Endometrium (tissue), 2 donors: ENCODE data around the gene KCNN3.

Experiments used
- FAIRE-seq: peaks from 2 replicates; lab custom pipeline; 2012; peaks lifted over from hg19 to GRCh38; lab: Jason Lieb, UNC
- donor health status: control.
- donor health status: control.

KCNN3 gene

DNA sequence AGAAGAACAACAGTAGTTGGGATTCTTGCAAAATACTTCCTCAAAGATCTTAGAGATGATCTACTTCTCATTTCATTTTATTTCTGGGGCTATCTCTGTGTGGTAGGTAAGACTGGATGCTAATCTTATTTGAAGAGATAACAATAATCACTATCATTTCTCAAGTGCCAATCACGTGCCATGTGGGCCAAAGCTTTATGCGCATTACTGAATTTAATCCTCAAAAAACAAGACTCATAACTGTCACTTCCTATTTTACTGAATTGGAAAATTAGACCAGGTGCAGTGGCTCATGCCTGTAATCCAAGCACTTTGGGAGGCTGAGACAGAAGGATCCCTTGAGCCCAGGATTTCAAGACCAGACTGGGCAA is 121.7 kb downstream of the KCNN3 start:
- FAIRE-seq: no peak

DNA sequence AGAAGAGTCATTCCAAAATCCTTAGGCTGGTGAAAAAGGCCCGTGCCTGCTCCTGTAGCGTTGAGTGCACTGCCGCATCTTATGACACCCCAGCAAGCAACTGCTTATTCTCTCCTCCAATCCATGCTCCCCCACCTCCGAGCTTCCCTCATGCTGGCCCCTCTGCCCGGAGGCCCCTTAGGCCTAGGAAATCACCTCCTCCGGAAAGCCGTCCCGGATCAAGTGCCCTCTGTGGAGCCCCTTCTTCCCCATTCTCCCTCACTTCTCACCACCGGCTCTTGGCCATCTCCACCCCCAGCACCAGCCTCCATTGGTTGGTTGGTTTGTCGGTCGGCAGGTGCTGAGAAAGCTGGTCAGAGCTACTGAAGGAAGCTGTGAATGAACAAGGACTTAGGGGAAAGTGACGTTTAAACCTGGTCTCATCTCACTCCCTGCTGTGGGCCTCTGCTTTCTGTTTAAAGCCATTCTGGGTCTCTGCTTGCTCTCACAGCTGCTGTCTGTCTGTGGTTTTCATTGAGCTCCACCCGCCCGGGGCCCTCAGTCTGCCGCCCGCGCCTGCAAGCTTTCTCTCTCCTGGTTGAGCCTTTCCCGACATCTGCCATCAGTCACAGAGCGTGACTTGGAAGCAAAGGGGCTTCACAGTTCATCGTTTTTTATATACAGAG is 122.2 kb downstream of the KCNN3 start:
- FAIRE-seq: no peak

DNA sequence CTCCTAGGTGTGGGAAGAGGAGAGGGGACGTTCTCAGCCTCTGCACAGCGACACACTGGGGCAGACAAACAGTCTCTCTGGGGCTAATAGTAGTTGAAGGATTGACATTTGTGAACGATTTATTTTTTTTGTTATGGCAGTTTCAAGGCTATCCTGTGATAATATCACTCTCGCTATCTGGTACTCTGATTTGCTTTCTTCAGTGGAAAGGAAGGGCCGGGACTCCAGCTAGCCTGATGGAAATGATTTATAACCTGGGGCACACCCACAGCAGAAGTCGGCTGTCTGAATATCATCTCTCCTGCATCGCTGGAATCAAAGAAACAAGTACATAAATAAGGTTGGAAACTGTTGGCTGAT is 122.7 kb downstream of the KCNN3 start:
- no peak for FAIRE-seq

DNA sequence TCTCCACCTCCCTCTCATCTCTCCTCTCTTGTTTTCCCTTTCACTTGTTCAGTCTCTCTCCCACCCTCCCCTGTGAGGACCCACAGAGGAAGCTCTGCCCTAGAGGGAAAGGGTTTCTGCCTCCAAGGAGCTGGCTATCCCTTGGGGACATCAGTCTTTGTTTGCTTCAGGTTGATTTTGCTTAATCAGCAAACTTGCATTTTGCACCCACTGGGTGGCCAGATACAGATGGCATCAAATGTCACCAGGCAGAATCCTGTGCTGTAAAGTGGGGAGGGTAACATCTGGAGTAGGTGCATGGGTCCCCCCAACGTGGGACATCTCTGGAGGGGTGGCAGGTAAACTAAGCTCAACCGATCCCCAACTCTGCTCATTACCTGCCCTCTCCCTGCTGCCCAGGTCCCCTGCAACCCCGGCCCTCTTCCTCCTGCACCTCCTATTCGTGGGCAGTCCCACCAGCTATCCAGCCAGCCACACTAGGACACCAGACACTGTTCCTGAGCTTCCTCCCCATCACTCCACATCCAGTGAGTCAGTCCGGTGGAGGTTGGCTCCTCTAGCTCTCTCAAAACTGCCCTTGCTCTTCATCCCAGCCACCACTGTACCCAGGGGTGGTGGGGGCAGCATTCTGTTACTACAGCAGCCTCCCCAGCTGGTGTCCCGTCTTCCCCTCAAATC is 123.3 kb downstream of the KCNN3 start:
- no peak for FAIRE-seq

DNA sequence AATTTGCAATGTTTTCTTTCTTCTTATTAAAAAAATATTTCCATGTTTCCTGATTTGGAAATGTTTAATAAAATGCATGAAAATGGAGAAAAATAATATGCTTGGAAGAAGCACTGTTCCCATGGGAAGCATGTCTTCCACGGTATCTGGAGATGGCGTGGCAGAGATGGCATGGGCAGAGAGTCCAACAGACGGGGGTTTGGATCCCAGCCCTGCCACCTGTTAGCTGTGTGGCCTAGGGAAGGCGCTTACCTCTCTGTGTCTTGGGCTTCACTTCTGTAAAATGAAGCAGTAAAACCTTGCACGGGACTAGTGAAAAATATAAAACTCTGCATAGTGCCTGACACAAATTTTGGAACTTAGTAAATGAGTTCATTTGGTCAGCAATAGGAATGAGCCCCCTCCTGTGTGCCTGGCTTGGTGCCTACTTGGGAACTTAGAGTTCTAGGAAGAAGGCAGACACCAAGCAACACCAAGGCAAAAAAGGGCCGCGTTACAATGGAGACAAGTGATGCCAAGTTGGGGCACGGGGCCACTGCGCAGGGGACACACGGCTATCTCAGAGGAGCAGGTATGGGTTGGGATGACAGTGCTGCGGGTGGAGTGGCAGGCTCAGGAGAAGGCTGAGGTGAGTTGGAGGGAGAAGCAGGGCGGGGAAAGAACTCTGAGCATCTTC is 124.2 kb downstream of the KCNN3 start:
- FAIRE-seq: no peak

DNA sequence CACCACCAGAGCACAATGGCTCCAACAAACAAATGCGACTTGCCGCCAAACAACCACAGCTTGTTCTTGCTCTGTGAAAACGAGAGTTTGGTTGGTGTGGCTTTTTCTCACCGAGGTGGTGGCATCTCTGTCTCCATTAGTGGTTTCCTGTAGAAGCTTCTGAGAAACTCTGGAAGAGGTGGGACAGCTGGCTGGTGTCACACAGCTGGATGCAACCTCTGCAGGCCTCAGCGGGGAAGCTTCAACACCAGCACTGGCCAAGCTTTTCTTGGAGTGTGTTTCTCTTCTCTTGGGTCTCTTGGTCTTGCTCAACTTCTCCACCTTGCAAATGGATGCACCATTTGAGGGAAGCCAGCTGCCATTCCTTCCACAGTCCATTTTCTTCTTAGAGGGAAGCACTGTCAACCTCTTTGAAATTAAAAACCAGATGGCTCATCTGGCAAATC is 124.8 kb downstream of the KCNN3 start:
- no peak for FAIRE-seq

DNA sequence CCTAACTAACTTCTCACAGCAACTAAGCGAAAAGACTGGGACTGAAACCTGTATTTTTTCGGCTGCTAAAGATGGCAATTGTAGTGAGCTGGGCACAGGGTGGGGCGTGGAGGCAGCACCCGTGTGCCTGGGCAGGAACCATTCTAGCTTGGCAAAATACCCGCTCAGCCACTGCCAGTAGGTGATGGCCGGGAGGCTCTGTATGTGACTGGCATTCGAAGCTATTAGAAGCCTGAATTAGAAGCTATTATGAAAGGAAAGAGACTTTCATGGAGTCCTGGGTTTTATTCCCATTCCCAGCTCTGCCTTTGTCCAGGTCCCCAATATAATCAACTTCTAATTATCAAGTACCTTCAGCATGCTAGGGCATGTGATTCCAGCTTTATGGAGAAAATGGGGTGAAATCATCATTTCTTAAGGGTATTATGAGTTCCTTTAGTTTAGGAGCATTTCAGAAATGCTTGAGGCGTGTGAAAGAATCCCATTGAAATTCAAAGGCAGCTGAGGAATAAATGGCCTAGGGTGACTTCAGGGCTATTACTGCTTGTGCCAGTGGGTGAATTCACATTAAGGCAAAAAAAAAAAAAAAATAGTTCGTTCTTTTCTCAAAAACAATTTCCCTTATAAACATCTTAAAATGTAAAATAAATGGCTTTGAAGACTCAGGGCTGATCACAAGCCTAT is 125.6 kb downstream of the KCNN3 start:
- FAIRE-seq: no peak

DNA sequence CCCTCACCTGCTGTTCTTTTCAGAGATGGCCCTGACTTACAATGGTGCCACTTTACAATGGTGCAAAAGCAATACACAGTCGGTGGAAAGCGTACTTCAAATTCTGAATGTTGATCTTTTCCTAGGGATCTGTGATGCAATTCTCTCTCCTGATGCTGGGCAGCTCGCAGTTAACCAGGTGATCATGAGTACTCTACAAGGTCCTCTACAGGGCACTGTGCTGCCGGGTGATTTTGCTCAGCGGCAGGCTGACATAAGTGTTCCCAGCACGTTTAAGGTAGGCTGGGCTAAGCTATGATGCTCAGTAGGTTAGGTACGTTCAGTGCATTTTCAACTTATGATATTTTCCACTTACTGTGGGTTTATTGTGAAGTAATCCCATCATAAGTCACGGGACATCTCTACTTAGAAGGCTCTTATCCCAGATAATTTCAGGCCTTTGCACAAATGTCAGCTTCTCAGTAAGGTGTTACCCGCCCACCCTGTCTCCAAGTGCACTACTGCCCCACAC is 126.5 kb downstream of the KCNN3 start:
- FAIRE-seq: no peak

DNA sequence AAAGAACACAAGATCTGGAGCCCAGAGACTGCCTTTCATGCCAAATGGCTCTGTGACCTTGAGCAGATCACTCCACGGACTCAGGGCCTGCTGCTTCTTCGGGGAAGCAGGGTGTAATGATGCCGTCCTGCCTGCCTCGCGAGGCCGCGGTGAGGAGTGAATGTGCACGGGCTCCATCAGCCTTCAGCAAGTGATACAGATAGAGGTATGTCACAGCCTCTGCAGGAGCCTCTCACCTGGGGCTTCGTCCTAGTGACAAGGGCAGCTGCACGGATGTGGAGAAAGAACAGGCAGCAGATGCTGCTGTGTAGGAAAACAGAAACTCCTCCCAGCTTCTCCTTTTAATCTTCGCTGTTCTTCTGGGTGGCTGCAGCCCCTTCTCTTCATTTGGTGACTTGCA is 127.5 kb downstream of the KCNN3 start:
- no peak for FAIRE-seq

DNA sequence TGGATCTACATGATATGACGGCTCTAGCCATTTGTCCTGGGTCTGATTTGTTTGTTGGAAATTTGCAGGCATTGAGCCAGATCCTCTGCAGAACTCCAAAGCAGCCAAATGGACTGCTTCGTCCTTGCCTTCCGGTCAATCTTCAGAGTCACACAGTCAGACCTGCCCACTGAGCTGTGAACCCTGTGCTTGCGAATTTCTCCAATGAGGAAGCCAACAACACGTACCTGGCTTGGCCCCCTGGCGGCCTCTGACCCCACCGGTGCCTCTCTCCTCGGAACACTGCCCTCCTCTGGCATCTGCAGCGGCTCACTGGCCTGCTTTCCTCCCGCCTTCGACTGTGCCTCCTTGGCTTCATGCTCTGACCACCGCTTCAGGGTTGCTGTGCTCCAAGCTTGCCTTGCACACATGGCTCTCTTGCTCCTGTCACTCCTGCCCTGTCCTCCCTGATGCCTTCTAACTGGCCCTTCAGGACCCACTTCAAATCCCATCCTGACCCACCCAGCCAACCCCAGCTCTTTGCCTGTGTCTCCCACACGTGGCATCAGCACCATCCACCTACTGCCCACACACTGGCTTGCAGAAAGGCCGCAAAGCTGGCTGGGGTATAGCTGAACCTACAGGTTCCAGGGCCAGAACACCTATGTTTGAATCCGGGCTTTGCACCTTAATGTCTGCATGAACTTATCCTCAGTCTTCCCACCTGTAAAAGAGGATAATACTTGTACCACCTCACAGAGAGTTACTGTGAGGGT is 128.2 kb downstream of the KCNN3 start:
- FAIRE-seq: no peak

DNA sequence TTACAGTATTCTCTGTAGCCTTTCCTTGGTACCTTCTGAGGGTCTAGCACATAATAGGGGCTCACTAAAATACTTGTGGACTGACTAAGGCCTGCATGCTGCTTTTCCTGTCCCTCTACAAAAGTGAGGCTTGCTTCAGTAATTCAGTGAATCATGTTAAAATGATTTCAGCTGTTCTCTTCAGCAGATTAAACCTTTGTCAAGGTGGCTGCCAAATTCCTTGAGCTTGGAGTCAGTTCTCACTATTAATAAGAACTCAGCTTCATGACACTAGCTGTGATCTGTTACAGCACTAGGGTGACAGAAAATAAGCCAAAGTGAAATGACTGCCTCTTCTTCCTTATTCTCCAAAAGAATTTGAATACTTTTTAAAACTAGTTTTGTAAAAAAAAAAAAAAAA is 128.8 kb downstream of the KCNN3 start:
- no peak for FAIRE-seq

DNA sequence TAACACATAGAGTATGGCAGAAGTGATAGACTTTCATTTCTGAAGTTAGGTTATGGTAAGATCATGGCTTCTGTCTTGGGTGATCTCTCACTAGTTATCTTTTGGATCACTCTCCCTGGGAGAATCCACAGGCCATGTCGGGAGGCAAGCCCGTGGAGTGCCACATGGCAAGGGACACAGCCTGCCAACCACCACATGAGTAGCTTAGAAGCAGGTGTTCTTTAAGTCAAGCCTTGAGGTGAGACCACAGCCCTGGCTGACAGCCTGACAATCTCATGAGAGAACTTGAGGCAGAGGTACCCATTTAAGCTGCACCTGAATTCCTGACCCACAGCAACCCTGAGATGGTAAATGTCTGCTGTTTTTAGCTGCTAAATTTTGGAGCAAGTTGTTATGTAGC is 130.4 kb downstream of the KCNN3 start:
- no peak for FAIRE-seq

DNA sequence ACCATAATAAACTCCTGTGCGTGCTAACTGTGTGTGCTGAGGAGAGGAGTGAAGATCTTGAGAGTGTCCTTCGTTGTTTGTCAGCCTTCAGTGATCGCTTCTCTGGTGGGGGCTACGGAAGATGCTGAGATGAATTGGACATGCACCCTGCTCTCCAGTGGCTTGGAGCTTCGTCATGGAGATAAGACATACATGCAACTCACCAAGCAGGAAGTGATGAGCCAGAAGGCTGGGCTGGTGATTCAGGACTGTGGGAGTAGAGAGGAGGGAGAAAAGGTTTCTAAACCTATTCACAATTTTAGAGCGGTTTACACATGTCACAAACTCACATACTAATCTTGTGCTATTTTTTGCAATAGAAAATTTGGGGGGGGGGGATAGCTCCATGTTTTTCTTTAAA is 133.2 kb downstream of the KCNN3 start:
- FAIRE-seq: no peak

DNA sequence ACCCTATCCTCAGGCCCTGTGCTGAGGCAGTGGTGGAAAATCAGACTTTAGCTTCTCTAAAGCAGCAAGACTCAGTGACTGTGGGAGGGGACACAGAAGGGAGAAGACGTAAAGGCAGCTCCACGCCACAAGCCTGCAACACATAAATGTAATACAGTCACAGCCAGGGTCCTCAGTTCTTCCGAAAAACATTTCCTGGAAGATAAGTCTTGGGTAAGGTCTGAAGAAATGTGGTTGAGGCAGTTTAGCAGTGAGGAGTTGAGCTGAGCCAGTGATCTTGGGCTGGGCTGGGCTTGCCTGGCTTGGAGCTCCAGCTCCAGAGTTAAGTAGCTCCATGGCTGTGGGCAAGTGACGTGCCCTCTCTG is 134.3 kb downstream of the KCNN3 start:
- FAIRE-seq: no peak

DNA sequence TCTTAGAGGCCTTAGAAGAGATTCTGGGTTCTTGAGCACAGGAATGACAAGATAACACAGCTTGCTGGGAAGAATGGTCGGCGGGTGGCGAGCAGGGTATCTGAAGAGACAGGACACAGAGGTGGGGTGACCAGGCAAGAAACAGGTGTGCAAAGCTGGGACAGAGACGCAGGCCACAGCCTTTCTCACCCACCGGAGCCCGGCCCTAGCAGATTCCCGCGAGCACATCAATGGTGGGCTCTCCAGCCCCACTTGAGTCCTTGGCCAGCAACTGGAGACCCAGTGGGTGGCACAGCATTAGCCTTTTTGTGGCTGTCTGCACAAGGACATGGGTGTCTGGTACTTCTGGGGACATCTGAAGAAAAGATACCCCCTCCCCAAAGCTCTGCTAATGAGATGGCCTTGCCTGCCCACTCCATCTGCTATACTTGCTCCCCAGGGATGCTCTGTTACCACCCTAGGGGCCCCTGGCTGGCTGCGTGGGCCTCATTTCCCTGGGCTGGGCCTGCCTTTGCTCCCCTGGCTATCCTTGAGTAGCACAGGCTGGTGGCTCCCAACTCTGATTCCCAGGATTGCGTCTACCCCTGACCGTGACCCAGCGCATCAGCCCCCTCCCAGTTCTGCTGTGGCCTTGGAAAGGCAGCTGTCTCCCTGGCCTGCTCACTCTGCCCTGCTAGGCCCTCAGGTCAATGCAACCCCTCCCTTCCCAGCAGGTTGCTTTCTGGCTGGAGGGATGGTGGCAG is 134.8 kb downstream of the KCNN3 start:
- FAIRE-seq: no peak

DNA sequence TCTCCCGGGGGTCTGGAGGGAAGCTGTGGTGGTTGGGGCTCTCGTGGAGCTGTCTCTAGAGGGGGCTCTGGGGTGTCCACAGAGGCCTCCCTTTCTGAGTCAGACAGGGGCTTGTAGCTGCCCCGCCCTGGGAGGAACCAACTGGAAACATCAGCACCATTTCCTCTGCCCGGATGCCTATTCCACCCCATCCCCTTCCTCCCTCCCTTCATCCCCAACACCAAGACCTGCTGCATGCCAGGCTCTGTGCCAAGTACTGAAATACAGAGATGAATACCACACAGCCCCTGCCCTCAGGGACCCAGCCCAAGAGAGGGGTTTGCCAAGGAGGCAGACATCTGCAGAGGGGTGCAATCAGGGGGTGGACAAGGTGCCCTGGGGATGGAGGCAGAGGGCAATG is 136.5 kb downstream of the KCNN3 start:
- no peak for FAIRE-seq

DNA sequence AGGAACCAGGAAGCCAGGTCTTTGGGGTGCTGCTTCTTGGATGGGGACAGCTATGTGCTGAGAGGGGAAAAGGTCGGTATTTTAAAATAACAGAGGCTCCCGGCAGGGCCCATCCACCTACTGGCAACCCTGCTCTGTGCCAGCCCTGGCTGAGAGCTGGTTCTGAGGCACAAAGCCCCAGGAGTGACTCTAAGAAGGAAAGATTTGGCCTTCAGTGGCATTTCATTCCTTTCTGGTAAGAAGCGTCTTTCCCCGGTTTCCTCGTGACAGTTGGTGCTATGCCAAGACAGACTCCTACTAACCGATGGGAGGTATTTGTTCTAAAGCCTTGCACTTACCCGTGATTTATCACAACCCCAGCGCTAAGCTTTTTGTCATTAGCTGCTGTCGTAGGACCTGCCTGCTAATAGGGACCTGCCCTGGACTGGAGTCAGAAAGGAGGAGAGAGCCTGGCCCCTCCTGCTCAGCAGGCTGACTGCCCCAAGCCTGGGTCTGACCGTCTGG is 139.0 kb downstream of the KCNN3 start:
- no peak for FAIRE-seq

DNA sequence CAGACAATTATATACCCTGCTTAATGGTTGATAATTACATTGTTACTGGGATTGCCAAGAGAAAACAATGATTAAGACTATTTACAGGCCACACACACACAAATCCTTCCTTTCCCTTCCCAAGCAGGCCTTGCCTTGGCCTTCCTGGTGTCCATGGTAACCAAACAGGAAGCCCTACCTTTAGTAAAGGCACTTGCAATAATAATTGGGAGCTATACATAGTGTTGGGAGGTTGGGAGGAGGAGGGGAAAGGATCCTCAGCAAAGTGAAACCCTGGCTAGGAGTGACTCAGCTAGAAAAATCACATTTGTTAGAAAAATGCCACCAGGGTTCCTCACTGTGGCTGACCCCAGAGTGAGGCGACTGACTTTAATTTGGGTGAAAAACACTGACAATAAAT is 139.8 kb downstream of the KCNN3 start:
- no peak for FAIRE-seq

DNA sequence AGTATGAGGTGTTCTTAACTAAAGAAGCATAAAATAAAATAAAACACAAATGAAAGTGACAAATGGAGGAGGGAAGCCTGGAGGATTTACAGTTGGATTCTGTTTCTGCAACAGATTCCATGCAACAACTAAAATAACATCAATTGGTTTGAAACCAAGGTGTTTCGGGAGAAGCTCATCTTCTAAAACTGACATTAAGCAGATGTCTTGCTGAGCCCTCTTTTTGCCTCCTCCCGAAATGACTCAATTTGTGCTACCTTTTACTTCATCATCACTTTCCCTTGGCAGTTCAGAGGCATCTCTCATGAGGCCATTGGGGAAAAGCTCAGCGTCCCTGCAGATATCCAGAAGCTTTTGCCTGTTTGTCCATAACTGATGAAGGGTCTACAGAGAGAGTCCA is 140.5 kb downstream of the KCNN3 start:
- FAIRE-seq: peak; percentile 18

DNA sequence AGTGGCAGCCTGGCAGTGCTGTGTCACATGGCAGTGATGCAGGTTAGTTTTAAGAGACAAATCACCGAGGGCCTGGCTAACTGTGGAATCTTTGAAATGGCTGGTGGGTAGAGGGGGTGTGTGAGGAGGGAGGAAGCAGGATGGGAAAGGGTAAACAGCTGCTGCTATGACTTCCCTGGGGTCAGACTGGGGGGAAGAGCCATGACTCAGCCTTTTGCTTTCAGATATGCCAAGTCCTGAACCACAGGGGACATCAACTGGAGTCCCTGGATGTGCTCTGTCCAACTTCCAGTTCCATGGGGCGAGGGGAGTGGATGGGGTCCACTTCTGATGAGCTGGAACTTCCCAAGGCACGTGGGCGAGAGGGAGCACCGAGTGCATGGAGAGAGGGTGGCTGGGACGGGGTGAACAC is 141.0 kb downstream of the KCNN3 start:
- no peak for FAIRE-seq
